H9 (cell line): ENCODE results near the gene NUDT4. TPM values are rescaled to one million over a fixed set of nuclear protein-coding genes. Genes with fewer than 3 reads are reported as not detected.

ENCODE experiments used
- DNase-seq: peaks from one replicate; pipeline ENCODE4 v3.0.0-alpha.2; 2017
- H2AFZ ChIP-seq: one replicate; pipeline ENCODE4 v1.6.1; 2013; ENCODE audit warnings: mild to moderate bottlenecking, low read length, control low read depth, moderate library complexity
- H2AK5ac ChIP-seq: 2 replicates; pipeline ENCODE4 v1.6.1; 2013; ENCODE audit warnings: low read length, control low read depth, mixed read lengths; ENCODE audit not compliant: insufficient read length
- H2BK120ac ChIP-seq: one replicate; pipeline ENCODE4 v1.6.1; 2013; ENCODE audit warnings: low read depth, mild to moderate bottlenecking, low read length, control low read depth, inconsistent platforms; ENCODE audit not compliant: poor library complexity, severe bottlenecking
- H2BK12ac ChIP-seq: 2 replicates; pipeline ENCODE4 v1.6.1; 2013; ENCODE audit warnings: low read length, control low read depth, mixed read lengths, low read depth; ENCODE audit not compliant: insufficient read length
- H2BK15ac ChIP-seq: 2 replicates; pipeline ENCODE4 v1.6.1; 2013; ENCODE audit warnings: low read depth, low read length, control low read depth
- H2BK20ac ChIP-seq: one replicate; pipeline ENCODE4 v1.6.1; 2013; ENCODE audit warnings: low read depth, mild to moderate bottlenecking, low read length, control low read depth, inconsistent platforms; ENCODE audit not compliant: poor library complexity, severe bottlenecking
- H2BK5ac ChIP-seq: 2 replicates; pipeline ENCODE4 v1.6.1; 2013; ENCODE audit warnings: low read length, control low read depth, mixed read lengths; ENCODE audit not compliant: insufficient read length
- H3K14ac ChIP-seq: 2 replicates; pipeline ENCODE4 v1.6.1; 2013; ENCODE audit warnings: low read length, control low read depth; ENCODE audit not compliant: insufficient read depth
- H3K18ac ChIP-seq: 2 replicates; pipeline ENCODE4 v1.6.1; 2013; ENCODE audit warnings: low read depth, mild to moderate bottlenecking, mixed read lengths, low read length, control low read depth; ENCODE audit not compliant: insufficient read length
- H3K23ac ChIP-seq: 2 replicates; pipeline ENCODE4 v1.6.1; 2013; ENCODE audit warnings: low read length, control low read depth, mixed read lengths, low read depth; ENCODE audit not compliant: insufficient read length
- H3K23me2 ChIP-seq: 2 replicates; pipeline ENCODE4 v1.6.1; 2013; ENCODE audit warnings: low read depth, mild to moderate bottlenecking, mixed read lengths, low read length, control low read depth; ENCODE audit not compliant: insufficient read length, poor library complexity, severe bottlenecking
- H3K27ac ChIP-seq: 2 replicates; pipeline ENCODE4 v1.5.1; 2013; ENCODE audit warnings: low read length, control low read depth, mixed read lengths, low read depth; ENCODE audit not compliant: insufficient read length
- H3K27me3 ChIP-seq: 2 replicates; pipeline ENCODE4 v1.6.1; 2013; ENCODE audit warnings: low read length, control low read depth, inconsistent platforms; ENCODE audit not compliant: insufficient read depth
- H3K4ac ChIP-seq: 2 replicates; pipeline ENCODE4 v1.6.1; 2013; ENCODE audit warnings: low read depth, mild to moderate bottlenecking, control low read depth, inconsistent platforms, low read length, moderate library complexity
- H3K4me1 ChIP-seq: 2 replicates; pipeline ENCODE4 v1.6.1; 2013; ENCODE audit warnings: low read length, control low read depth, inconsistent platforms; ENCODE audit not compliant: insufficient read depth
- H3K4me2 ChIP-seq: 2 replicates; pipeline ENCODE4 v1.6.1; 2013; ENCODE audit warnings: low read length, control low read depth, mixed read lengths; ENCODE audit not compliant: insufficient read length, insufficient read depth
- H3K56ac ChIP-seq: 2 replicates; pipeline ENCODE4 v1.6.1; 2013; ENCODE audit warnings: low read depth, mild to moderate bottlenecking, mixed read lengths, low read length, control low read depth; ENCODE audit not compliant: insufficient read length
- H3K79me1 ChIP-seq: 2 replicates; pipeline ENCODE4 v1.6.1; 2013; ENCODE audit warnings: low read depth, mild to moderate bottlenecking, moderate library complexity, low read length, control low read depth, inconsistent platforms; ENCODE audit not compliant: insufficient read depth, poor library complexity, severe bottlenecking
- H3K79me2 ChIP-seq: 2 replicates; pipeline ENCODE4 v1.6.1; 2013; ENCODE audit warnings: low read length, control low read depth, inconsistent platforms; ENCODE audit not compliant: insufficient read depth
- H3K9ac ChIP-seq: 2 replicates; pipeline ENCODE4 v1.6.1; 2013; ENCODE audit warnings: low read length, control low read depth, mixed read lengths; ENCODE audit not compliant: insufficient read length; ENCODE audit errors: extremely low read depth
- H3K9me3 ChIP-seq: one replicate; pipeline ENCODE4 v1.6.1; 2013; ENCODE audit warnings: low read depth, low read length, inconsistent platforms; ENCODE audit not compliant: control insufficient read depth
- H3T11ph ChIP-seq: one replicate; pipeline ENCODE4 v1.6.1; 2013; ENCODE audit warnings: mild to moderate bottlenecking, low read length, control low read depth, inconsistent platforms
- H4K20me1 ChIP-seq: one replicate; pipeline ENCODE4 v1.6.1; 2013; ENCODE audit not compliant: control insufficient read depth, insufficient read length, insufficient read depth
- H4K5ac ChIP-seq: 2 replicates; pipeline ENCODE4 v1.6.1; 2013; ENCODE audit warnings: low read depth, mild to moderate bottlenecking, mixed read lengths, low read length, control low read depth; ENCODE audit not compliant: insufficient read length
- H4K8ac ChIP-seq: replicated peaks from 2 replicates; pipeline ENCODE4 v1.6.1; 2013; ENCODE audit warnings: low read length, control low read depth, mixed read lengths, low read depth; ENCODE audit not compliant: insufficient read length
- H4K91ac ChIP-seq: 2 replicates; pipeline ENCODE4 v1.6.1; 2013; ENCODE audit warnings: low read depth, mild to moderate bottlenecking, moderate library complexity, mixed read lengths, low read length, control low read depth; ENCODE audit not compliant: insufficient read length
- H3K27ac Mint-ChIP-seq, 3 experiments: 2 replicates in 2 of 3; 3 replicates in 1 of 3; pipeline ENCODE4 v1.8.0; 2020 to 2021; ENCODE audit warnings: mixed read lengths in 3 of 3, mild to moderate bottlenecking in 1 of 3, moderate library complexity in 1 of 3
- H3K27me3 Mint-ChIP-seq: 2 replicates; pipeline ENCODE4 v1.8.0; 2021; ENCODE audit warnings: low read depth, mild to moderate bottlenecking, moderate library complexity, mixed read lengths
- H3K36me3 Mint-ChIP-seq, 3 experiments: 2 replicates in 2 of 3; 3 replicates in 1 of 3; pipeline ENCODE4 v1.8.0; 2020 to 2021; ENCODE audit warnings: low read depth in 3 of 3, mixed read lengths in 3 of 3; ENCODE audit not compliant: insufficient read depth in 1 of 3
- H3K4me1 Mint-ChIP-seq, 2 experiments: 2 replicates each; pipeline ENCODE4 v1.8.0; 2020; ENCODE audit warnings: mixed read lengths in 2 of 2
- H3K4me3 Mint-ChIP-seq, 2 experiments: 2 replicates in 1 of 2; 3 replicates in 1 of 2; pipeline ENCODE4 v1.8.0; 2020 to 2021; ENCODE audit warnings: mild to moderate bottlenecking in 2 of 2, mixed read lengths in 2 of 2, moderate library complexity in 1 of 2
- H3K9me3 Mint-ChIP-seq, 2 experiments: 2 replicates in 1 of 2; 3 replicates in 1 of 2; pipeline ENCODE4 v1.8.0; 2020; ENCODE audit warnings: mild to moderate bottlenecking in 2 of 2, mixed read lengths in 2 of 2, moderate library complexity in 1 of 2
- WGBS: extraction: QIAGEN DNeasy Blood & Tissue Kit; methylation state at CpG from one replicate; pipeline ENCODE4 v1.1.7; 2013; ENCODE audit warnings: missing lambda C conversion rate, low lambda C conversion rate, mixed read lengths; ENCODE audit not compliant: insufficient read length; ENCODE audit errors: extremely low coverage; 5-methylcytosine and 5-hydroxymethylcytosine counted together
- total RNA-seq: library from RNA; stranded (reverse); gene quantifications from 2 replicates; pipeline ENCODE4 v1.2.1, GENCODE V29; 2021
- TF ChIP-seq, protein P1 (sequence below): fragments of 200-600 bp; sonication (generic); conservative IDR thresholded peaks from 3 replicates; pipeline ENCODE4 v1.8.0; 2021; ENCODE audit warnings: antibody characterized with exemption, mild to moderate bottlenecking

The NUDT4 gene
- total RNA-seq, 1 experiment from 2014 or later, result 40.6 TPM

DNA sequence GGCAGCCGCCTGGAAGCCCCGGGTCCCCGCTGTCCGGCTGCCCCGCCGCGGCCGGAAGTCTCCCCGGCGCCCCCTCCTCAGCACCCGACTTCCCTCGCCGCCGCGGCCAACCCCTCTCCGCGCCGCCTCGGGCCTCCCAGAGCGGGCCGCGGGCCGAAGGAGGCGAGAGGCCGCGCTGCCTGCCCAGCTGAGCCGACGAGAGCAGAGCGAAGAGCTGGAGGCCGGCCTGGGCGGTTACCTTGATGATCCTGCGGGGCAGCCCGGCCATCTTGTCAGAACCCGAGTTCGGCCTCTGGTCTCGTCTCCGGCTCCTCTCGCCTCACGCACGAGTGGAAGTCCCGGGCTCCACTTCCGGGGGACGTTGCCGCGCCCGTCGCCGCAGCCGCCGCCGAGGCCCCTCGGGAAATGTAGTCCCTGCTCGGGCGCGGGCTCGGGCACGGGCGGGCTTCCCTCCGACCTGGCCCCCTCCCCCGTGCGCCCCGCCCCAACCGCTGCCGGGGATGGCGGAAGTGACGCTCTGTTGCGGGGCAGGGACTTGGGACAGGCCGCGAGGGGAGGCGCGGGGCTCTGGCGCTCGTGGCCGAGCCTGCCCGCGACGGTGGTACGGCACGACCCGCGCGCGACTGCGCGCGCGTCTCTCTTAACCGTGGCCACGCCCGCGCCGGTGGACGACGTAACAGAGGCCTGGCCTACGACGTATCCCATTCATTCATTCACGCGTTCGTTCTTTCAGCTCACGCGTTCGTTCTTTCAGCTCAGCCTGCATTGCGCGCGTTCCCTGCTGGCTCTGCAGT lies 64.1 kb downstream of the NUDT4 start, which contains the start of gene UBE2N:
Gene UBE2N, minus strand, starts transcription at position 331 of the 794 bp plus-strand sequence. Its CDS starts 63 bp downstream, at position 268.
- H3K9me3 Mint-ChIP-seq, result peaks cover 0 to 4% of the 10 kb centered on the region in 2 experiments; a peak in 1 of 5 replicates
- Histone ChIP-seq H3K14ac (peak within 1 kb of the TSS; percentile 98), H3K9me3 (no peaks in the 10 kb centered on the region), H3K27ac (peak within 1 kb of the TSS; percentile 22), H2BK120ac (no peak within 1 kb of the TSS), H3K18ac (peak within 1 kb of the TSS; percentile 90), H4K91ac (no peak within 1 kb of the TSS), H2BK15ac (no peak within 1 kb of the TSS), H3K79me2 (peaks cover 40% of the 10 kb centered on the region), H3K4ac (no peak within 1 kb of the TSS; the same call in 1 of the 2 replicates), H2BK5ac (no peak within 1 kb of the TSS), H3K4me1 (peaks cover 5% of the 10 kb centered on the region; the same call in 1 of the 2 replicates), H4K8ac (no peak within 1 kb of the TSS), H4K5ac (peak within 1 kb of the TSS; percentile 13), H3K23me2 (peaks cover 13% of the 10 kb centered on the region), H4K20me1 (no peaks in the 10 kb centered on the region), H2BK12ac (peak within 1 kb of the TSS; percentile 10), H3K27me3 (no peaks in the 10 kb centered on the region), H3K79me1 (no peaks in the 10 kb centered on the region), H3K56ac (no peak within 1 kb of the TSS), H3K4me2 (peak within 1 kb of the TSS; percentile 86), H2BK20ac (no peak within 1 kb of the TSS), H2AK5ac (no peak within 1 kb of the TSS), H3K9ac (peak within 1 kb of the TSS; percentile 94), H3T11ph (no peak within 1 kb of the TSS), H2AFZ (peak within 1 kb of the TSS; percentile 7), H3K23ac (no peak within 1 kb of the TSS)
- H3K36me3 Mint-ChIP-seq, result peaks cover 0 to 4% (median 3%) of the 10 kb centered on the region in 3 experiments; a peak in 2 of 7 replicates
- H3K4me3 Mint-ChIP-seq, result peak within 1 kb of the TSS; percentile 90 to 97
- H3K4me1 Mint-ChIP-seq, result peaks cover 42 to 44% of the 10 kb centered on the region in 2 experiments
- DNase-seq, result peak; percentile 98
- TF ChIP-seq, protein P1, sequence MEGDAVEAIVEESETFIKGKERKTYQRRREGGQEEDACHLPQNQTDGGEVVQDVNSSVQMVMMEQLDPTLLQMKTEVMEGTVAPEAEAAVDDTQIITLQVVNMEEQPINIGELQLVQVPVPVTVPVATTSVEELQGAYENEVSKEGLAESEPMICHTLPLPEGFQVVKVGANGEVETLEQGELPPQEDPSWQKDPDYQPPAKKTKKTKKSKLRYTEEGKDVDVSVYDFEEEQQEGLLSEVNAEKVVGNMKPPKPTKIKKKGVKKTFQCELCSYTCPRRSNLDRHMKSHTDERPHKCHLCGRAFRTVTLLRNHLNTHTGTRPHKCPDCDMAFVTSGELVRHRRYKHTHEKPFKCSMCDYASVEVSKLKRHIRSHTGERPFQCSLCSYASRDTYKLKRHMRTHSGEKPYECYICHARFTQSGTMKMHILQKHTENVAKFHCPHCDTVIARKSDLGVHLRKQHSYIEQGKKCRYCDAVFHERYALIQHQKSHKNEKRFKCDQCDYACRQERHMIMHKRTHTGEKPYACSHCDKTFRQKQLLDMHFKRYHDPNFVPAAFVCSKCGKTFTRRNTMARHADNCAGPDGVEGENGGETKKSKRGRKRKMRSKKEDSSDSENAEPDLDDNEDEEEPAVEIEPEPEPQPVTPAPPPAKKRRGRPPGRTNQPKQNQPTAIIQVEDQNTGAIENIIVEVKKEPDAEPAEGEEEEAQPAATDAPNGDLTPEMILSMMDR, result no peak
- no CpG with 5 or more reads among the region's 105 CpGs for WGBS
- peak within 1 kb of the TSS; percentile 99 to 100 (median 99) for H3K27ac Mint-ChIP-seq
- H3K27me3 Mint-ChIP-seq, result no peaks in the 10 kb centered on the region
